Breast epithelium (tissue), 4 donors: Measurements from ENCODE around the gene NEK5. TPM values are rescaled to one million over a fixed set of nuclear protein-coding genes. Genes with fewer than 3 reads are reported as not detected.

Source experiments
- DNase-seq, 2 donors: peaks; one replicate each; pipeline ENCODE4 v3.0.0-alpha.2; 2019; ENCODE audit warnings: low spot score in 2 of 2
- H3K27ac ChIP-seq, 2 donors: fragments of 200-600 bp; sonication (generic) in 1 of 2; one replicate each; pipeline ENCODE4 v1.5.1; 2016 to 2019; ENCODE audit warnings: mild to moderate bottlenecking in 1 of 2
- H3K27me3 ChIP-seq, 2 donors: fragments of 200-600 bp; sonication (generic) in 1 of 2; one replicate each; pipeline versions ENCODE4 v1.5.1 to v1.6.0; 2017 to 2019; ENCODE audit warnings: control low read depth in 1 of 2, mild to moderate bottlenecking in 1 of 2
- H3K36me3 ChIP-seq: fragments of 200-600 bp; one replicate; pipeline ENCODE4 v1.5.1; 2019
- H3K4me1 ChIP-seq, 2 donors: fragments of 200-600 bp; sonication (generic); one replicate each; pipeline ENCODE4 v1.5.1; 2016 to 2019; ENCODE audit warnings: control low read depth in 1 of 2
- H3K4me3 ChIP-seq, 3 donors: fragments of 200-600 bp; sonication (generic); 1 replicate in 2 of 3; 2 replicates in 1 of 3; pipeline ENCODE4 v1.5.1; 2016 to 2019; ENCODE audit warnings: mild to moderate bottlenecking in 3 of 3, moderate library complexity in 2 of 3
- H3K9me3 ChIP-seq, 2 donors: fragments of 200-600 bp; sonication (generic) in 1 of 2; one replicate each; pipeline ENCODE4 v1.5.1; 2016 to 2019; ENCODE audit warnings: control low read depth in 1 of 2
- CTCF ChIP-seq, 3 donors: fragments of 450-650 bp; IDR thresholded peaks; one replicate each; pipeline ENCODE4 v1.5.1; 2016 to 2017; ENCODE audit warnings: antibody characterized with exemption in 3 of 3, mild to moderate bottlenecking in 3 of 3, moderate library complexity in 3 of 3
- POLR2A ChIP-seq: fragments of 450-650 bp; IDR thresholded peaks from one replicate; pipeline ENCODE4 v1.6.1; 2016; ENCODE audit warnings: antibody characterized with exemption, mild to moderate bottlenecking, moderate library complexity
- POLR2AphosphoS5 ChIP-seq, 3 donors: sonication (generic); formaldehyde crosslinking; IDR thresholded peaks; one replicate each; pipeline ENCODE4 v1.6.1; 2017; ENCODE audit warnings: antibody characterized with exemption in 3 of 3
- intact Hi-C: fragments of 100-400 bp; cut with DNase I; formaldehyde crosslinking; loops from one replicate; pipeline ENCODE4 v1.15.1; 2023; ENCODE audit warnings: low total_unique reads
- total RNA-seq, 3 donors: library from RNA; depleted of rRNA; stranded (reverse); fragments of >200 nt; gene quantifications; one replicate each; pipeline ENCODE4 v1.1.0, GENCODE V29; 2016

NEK5 gene
- total RNA-seq, 3 donors from 2014 or later = 0.16 to 2.9 (median 0.98) TPM

GRCh38 chr13:52161181-52161646 lies 32.3 kb upstream of the NEK5 start:
- H3K4me3 ChIP-seq = no peak overlapping the region
- no peak for DNase-seq
- TF ChIP-seq CTCF (IDR thresholded peaks at IDR 0.05) (no peak), POLR2AphosphoS5 (IDR thresholded peaks at IDR 0.05) (no peak), POLR2A (no peak)
- no peak overlapping the region for H3K27ac ChIP-seq
- H3K27me3 ChIP-seq = no peaks in the 10 kb centered on the region
- intact Hi-C loops = no loop called here
- no peaks in the 10 kb centered on the region for H3K36me3 ChIP-seq
- peaks cover 0 to 4% of the 10 kb centered on the region in 2 donors for H3K4me1 ChIP-seq
- H3K9me3 ChIP-seq = no peaks in the 10 kb centered on the region

- Histone ChIP-seq H3K36me3 (no peaks in the 10 kb centered on the region), H3K4me3 (no peak overlapping the region), H3K4me1 (peaks cover 0 to 4% of the 10 kb centered on the region in 2 donors), H3K27me3 (no peaks in the 10 kb centered on the region), H3K27ac (no peak overlapping the region), H3K9me3 (no peaks in the 10 kb centered on the region)
- no peak for TF ChIP-seq POLR2AphosphoS5 (IDR thresholded peaks at IDR 0.05)
- no peak for TF ChIP-seq POLR2A
- TF ChIP-seq CTCF (IDR thresholded peaks at IDR 0.05) = no peak
- DNase-seq = no peak
- intact Hi-C loops = no loop called here
These were observed 31.6 kb upstream of the NEK5 start for GRCh38 chr13:52160506-52160905.

- H3K36me3 ChIP-seq = no peaks in the 10 kb centered on the region
- no peaks in the 10 kb centered on the region for H3K9me3 ChIP-seq
- no peak for DNase-seq
- H3K27me3 ChIP-seq = no peaks in the 10 kb centered on the region
- H3K4me1 ChIP-seq = peaks cover 0 to 4% of the 10 kb centered on the region in 2 donors
- H3K27ac ChIP-seq = no peak overlapping the region
- TF ChIP-seq POLR2A (no peak), CTCF (IDR thresholded peaks at IDR 0.05) (no peak), POLR2AphosphoS5 (IDR thresholded peaks at IDR 0.05) (no peak)
- intact Hi-C loops = no loop called here
- H3K4me3 ChIP-seq = peak overlapping the region; percentile 77 to 96 (median 88)
These were observed 31.2 kb upstream of the NEK5 start for GRCh38 chr13:52160053-52160452.

- Histone ChIP-seq H3K27ac (peak within 1 kb of the TSS; percentile 83 to 91), H3K4me1 (peaks cover 0 to 4% of the 10 kb centered on the region in 2 donors), H3K9me3 (no peaks in the 10 kb centered on the region), H3K27me3 (no peaks in the 10 kb centered on the region), H3K36me3 (no peaks in the 10 kb centered on the region), H3K4me3 (peak within 1 kb of the TSS; percentile 77 to 96 (median 88))
- intact Hi-C loops = no loop called here
- TF ChIP-seq CTCF (IDR thresholded peaks at IDR 0.05) (no peak), POLR2AphosphoS5 (IDR thresholded peaks at IDR 0.05) (peak in 1 of 3 donors; percentile 39)
- DNase-seq = peak; percentile 30 to 59
These were observed 30.5 kb upstream of the NEK5 start, which contains the start of gene NEK3 for GRCh38 chr13:52159159-52159982. NEK3 (minus strand) TSS chr13:52159597; CDS start chr13:52156191, 3,406 bp downstream.

GRCh38 chr13:52158629-52159158 lies 29.8 kb upstream of the NEK5 start:
- peaks cover 0 to 4% of the 10 kb centered on the region in 2 donors for H3K4me1 ChIP-seq
- TF ChIP-seq POLR2AphosphoS5 (IDR thresholded peaks at IDR 0.05) (no peak), CTCF (IDR thresholded peaks at IDR 0.05) (no peak), POLR2A (no peak)
- intact Hi-C loops = no loop called here
- H3K9me3 ChIP-seq = no peaks in the 10 kb centered on the region
- peak overlapping the region; percentile 83 to 91 for H3K27ac ChIP-seq
- no peak for DNase-seq
- no peaks in the 10 kb centered on the region for H3K36me3 ChIP-seq
- H3K4me3 ChIP-seq = peak overlapping the region; percentile 77 to 96 (median 88)
- no peaks in the 10 kb centered on the region for H3K27me3 ChIP-seq
